ENCODE results near the gene PRR20G.

PRR20G gene

GRCh38 chr3:127275287-127275781 lies 12.5 kb downstream of the PRR20G start:
- no peak for TF ChIP-seq CTCF (IDR thresholded peaks at IDR 0.05; ENCODE audit: low read depth, low read length)
- no peak overlapping the region for H3K4me3 ChIP-seq (ENCODE audit: low read depth, low read length)

GRCh38 chr3:127274200-127274760 lies 13.6 kb downstream of the PRR20G start:
- no peak for TF ChIP-seq CTCF (IDR thresholded peaks at IDR 0.05; ENCODE audit: low read depth, low read length)
- no peak overlapping the region for H3K4me3 ChIP-seq (ENCODE audit: low read depth, low read length)

- no peak for TF ChIP-seq CTCF (IDR thresholded peaks at IDR 0.05; ENCODE audit: low read depth, low read length)
- H3K4me3 ChIP-seq (ENCODE audit: low read depth, low read length): no peak overlapping the region
Observed at GRCh38 chr3:127273206-127273605, 14.6 kb downstream of the PRR20G start.

- no peak for TF ChIP-seq CTCF (IDR thresholded peaks at IDR 0.05; ENCODE audit: low read depth, low read length)
Observed at GRCh38 chr3:127266186-127266585, 21.7 kb downstream of the PRR20G start.

GRCh38 chr3:127265581-127265981 lies 22.3 kb downstream of the PRR20G start:
- TF ChIP-seq CTCF (IDR thresholded peaks at IDR 0.05; ENCODE audit: low read depth, low read length): no peak

More at GRCh38 chr3:127266186-127266585, 21.7 kb downstream of the PRR20G start:
- no peak overlapping the region for H3K4me3 ChIP-seq (ENCODE audit: low read depth, low read length)

GRCh38 chr3:127264794-127265514 lies 22.9 kb downstream of the PRR20G start:
- H3K4me3 ChIP-seq (ENCODE audit: low read depth, low read length): no peak overlapping the region
- no peak for TF ChIP-seq CTCF (IDR thresholded peaks at IDR 0.05; ENCODE audit: low read depth, low read length)

More at GRCh38 chr3:127265581-127265981, 22.3 kb downstream of the PRR20G start:
- no peak overlapping the region for H3K4me3 ChIP-seq (ENCODE audit: low read depth, low read length)

GRCh38 chr3:127264292-127264691 lies 23.6 kb downstream of the PRR20G start:
- H3K4me3 ChIP-seq (ENCODE audit: low read depth, low read length): no peak overlapping the region
- TF ChIP-seq CTCF (IDR thresholded peaks at IDR 0.05; ENCODE audit: low read depth, low read length): no peak
